A204.1 (cell line): Measurements from ENCODE around the gene TKTL1.
"Not testable (repeated sequence)": the region's sequence is repeated elsewhere in the genome, so short reads cannot be mapped to it uniquely, and the experiment has no call there.

Source experiments
- FAIRE-seq: peaks from 2 replicates; lab custom pipeline; 2012; peaks lifted over from hg19 to GRCh38; lab: Jason Lieb, UNC

The TKTL1 gene

GRCh38 chrX:154309041-154309775 lies 13.6 kb downstream of the TKTL1 start:
- FAIRE-seq, result no peak

- FAIRE-seq, result no peak
These were observed 15.3 kb downstream of the TKTL1 start for GRCh38 chrX:154310616-154311536.

DNA sequence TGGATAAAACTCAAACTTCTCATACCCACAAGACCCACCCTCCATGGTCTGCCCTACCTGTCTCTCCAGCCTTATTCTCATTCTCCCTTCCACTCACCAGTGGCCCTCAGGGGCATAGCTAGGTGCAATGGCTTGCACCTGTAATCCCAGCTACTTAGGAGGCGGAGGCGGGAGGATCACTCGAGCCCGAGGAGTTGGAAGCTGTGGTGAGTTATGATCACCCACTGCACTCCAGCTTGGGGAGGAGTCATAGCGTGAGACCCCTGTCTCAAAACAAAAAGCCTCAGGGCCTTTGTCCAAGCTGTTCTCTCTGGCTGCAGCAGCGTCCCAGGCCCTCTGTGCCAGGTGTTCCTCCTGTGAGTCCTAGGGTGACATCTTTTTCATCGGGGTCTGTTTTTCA lies 16.5 kb downstream of the TKTL1 start:
- no peak for FAIRE-seq

DNA sequence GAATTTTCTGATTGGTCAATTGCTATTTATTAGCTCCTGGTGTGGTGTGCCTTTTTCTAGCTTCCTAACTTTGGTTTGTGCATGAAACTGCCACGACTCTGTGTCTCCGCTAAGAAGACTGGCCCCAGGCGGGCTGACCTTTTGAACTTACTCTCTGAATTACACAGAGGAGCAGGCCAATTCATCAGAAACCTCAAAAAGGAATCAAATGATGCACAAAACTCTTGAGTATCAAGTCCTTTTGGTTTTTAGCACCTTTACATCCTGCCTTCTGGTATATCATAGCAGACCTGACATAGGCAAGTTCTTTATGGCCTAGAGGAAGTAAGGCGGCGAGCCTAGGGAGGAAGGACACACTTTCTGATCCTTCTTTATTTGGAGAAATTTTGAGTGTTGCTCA lies 17.6 kb downstream of the TKTL1 start:
- FAIRE-seq, result no peak

DNA sequence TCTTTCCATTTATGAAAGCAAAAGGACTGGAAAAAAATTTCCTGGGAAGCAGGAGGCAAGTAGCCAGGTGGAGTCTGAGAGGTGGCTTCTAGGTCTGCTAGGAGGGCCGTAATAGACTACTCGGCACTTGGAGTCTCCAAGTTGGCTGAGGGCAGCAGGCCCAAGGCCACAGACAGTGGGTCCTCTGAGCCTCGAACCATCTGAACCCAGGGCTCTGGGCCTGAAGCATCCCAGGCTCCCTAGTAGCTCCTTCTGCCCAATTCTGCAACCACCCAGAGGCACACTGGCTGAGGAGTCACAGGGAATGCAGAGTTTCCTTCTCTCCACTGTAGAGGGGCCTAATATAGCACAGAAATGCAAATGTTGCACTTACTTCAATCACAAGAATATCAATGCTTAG lies 19.8 kb downstream of the TKTL1 start:
- FAIRE-seq, result no peak

DNA sequence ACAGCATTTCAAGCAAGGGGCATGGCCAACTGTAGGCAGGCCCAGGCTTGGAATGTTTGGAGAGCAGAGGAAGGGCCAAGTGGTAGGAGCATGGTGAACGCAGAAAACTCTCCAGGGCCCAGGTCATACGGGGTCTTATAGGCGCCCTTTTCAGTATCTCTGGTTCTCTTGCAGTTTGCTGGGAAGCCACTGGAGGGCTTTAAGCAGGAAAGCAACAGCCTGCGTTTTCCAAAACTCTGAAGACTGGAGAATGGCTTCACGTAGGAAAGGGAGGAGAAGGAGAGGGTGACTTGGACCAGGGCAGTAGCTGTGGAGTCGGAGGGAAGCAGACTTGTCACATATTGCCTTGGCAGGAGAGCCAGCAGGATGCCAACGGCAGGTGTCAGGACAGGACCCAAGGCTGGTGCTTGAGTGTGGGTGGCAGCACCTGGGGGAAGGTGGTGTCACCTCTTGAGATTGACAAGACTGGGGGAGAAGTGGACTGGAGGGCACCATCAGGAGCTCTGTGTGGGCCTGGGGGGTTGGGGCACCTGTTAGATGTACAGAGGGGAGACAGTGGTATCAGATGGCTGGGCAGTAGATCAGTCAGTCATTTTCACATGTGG lies 21.9 kb downstream of the TKTL1 start:
- no peak for FAIRE-seq

GRCh38 chrX:154320406-154320805 lies 24.8 kb downstream of the TKTL1 start:
- FAIRE-seq, result no peak

GRCh38 chrX:154321152-154321551 lies 25.6 kb downstream of the TKTL1 start:
- FAIRE-seq, result no peak

DNA sequence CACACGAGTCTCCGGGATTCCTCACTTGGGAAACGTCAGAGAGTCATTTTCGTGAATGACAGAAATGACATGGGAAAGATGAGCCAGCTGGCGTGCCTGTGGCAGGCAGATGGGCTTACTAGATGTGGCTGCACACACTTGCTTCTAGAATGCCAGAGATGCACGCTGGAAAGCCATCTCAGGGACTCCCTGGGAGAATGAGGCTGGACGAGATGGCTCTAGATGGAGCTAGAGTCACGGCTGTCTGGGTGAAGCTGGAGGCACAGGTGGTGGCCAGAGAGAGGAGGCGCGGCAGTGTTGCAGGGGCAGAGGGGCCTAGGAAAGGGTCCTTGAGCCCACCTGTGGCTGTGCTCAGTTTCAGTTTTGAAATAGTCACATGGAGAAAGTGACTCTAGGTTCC lies 26.0 kb downstream of the TKTL1 start:
- FAIRE-seq, result no peak

DNA sequence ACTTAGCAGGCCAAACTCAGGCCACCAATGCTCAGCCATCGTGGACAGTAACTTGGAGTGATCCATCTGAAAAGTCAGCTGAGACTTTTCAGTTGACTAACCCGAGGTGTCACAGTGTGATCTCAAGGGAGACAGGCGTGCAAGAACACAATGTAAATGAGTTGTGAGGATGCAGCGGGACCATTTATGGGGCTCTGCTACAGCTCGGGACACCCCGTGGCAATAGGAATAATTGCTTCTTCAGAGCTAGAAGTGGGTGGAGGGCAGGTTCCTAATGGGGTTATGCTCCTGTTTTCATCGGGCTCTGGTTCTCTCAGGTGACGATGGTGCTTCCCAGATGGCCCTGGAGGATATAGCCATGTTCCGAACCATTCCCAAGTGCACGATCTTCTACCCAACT lies 27.3 kb downstream of the TKTL1 start:
- no peak for FAIRE-seq

DNA sequence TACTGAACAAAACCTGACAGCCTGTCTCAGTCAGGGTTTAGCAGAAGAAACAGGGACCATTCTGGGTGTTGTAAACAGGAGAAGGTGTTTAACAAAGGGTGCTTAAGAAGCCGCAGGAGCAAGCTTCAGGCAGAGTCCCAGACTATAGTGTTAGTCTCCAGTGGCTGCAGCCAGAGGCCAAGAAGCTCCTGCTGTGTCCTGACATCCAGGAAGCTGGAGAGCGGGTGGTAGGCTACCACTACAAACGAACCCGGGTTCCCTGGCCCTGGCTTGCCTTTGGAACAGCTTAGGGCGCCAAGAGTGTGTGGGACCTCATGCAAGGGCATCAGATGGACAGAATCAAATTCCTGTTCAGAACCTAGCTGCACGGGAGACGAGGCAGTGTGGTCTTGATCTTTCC lies 27.9 kb downstream of the TKTL1 start:
- no peak for FAIRE-seq

GRCh38 chrX:154325541-154325940 lies 29.9 kb downstream of the TKTL1 start:
- no peak for FAIRE-seq

- no peak for FAIRE-seq
These were observed 31.6 kb downstream of the TKTL1 start for GRCh38 chrX:154327038-154327820.

- no peak for FAIRE-seq
These were observed 33.1 kb downstream of the TKTL1 start for GRCh38 chrX:154328646-154329045.

DNA sequence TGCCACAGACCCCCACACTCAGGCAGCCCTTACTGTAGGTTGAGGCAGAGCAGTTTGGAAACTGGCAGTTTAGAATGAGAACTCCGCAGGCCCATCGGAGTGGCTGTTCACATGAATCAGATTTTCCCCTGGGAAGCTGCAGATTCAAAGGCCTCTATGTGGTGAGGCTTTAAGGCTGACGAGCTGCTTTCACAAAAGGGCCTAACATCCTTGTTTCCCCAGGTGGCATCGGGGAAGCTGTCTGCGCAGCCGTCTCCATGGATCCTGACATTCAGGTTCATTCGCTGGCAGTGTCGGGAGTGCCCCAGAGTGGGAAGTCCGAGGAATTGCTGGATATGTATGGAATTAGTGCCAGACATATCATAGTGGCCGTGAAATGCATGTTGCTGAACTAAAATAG lies 33.7 kb downstream of the TKTL1 start:
- no peak for FAIRE-seq

- no peak for FAIRE-seq
These were observed 37.0 kb downstream of the TKTL1 start for GRCh38 chrX:154332561-154332960.

DNA sequence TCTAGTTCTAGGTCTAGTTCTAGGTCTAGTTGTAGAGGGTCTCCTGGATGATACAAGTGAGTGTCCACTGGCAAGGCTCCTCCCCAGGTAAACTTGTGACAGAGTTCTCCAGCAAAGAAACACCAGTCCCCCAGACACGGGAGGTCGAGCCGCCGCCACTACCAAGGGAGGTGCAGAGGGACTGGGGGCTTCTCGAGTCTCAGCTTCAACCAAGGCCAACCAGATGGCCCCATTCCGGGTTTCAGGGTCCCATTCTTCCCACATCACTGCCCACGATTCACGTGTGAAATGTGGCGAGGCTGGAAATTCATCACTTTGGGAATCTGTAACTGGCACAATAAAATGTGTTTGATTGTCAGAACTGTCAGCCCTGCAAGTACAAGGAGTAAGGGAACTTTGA lies 37.5 kb downstream of the TKTL1 start:
- no peak for FAIRE-seq

- no peak for FAIRE-seq
These were observed 38.3 kb downstream of the TKTL1 start for GRCh38 chrX:154333837-154334271.

GRCh38 chrX:154334496-154334895 lies 38.9 kb downstream of the TKTL1 start:
- FAIRE-seq, result no peak

GRCh38 chrX:154341399-154342298 lies 46.1 kb downstream of the TKTL1 start:
- peak; percentile 34 for FAIRE-seq

DNA sequence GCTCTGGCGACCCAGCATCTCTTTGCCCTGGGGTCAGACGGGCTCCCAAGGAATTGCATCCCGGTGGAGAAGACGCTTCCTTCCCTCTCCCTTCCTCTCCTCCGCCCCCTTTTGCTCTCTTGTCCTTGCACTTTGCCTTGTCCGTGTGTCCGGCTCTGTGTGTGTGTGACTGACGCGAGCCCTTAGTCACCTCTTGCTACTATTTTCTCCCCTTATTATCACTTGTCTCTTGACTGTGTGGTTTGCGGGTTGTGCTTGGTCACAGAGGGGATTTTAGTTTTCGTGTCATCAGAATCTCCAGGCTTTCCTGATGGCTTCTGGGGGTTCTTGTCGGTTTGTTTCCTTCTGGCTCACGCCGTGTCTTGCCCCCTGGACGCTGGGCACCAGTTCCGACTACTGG lies 47.5 kb downstream of the TKTL1 start:
- not testable (repeated sequence) for FAIRE-seq
